ENCODE results near the gene TBK1.

TBK1 gene

DNA sequence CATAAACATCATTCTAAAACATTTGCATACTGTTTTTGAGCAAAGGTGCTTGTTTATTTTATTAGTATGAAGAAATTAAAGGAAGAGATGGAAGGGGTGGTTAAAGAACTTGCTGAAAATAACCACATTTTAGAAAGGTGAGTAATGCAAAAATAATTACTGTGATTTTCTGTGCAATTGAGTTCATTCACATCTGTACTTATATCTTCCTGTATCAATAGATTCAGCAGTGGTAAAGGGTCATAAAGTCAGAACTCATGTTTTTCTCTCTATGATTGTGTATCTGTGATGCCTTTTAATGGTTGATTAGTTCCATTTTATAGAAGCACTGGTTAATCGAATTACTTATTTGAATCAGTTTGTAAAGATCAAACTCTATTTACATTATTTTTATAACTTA, 46.0 kb downstream of the TBK1 start:
- DNase-seq = no peak

DNA sequence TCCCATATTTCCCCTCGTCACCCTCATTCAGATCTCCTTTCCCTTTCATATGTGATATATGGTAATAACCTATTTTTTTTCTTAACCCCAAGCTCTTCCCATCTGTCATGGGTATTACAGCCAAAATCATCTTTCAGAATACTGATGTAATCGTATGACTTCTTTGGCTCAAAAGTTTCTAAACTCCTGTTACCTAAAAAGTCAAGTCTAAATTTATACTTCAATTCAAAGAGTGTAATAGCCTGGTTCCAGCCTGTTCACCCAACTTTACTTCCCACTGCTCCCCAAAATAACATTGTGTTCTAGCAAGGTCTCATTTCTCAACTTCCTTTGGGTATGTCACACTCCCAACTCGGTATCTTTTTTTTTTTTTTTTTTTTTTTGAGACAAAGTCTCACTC, 48.5 kb downstream of the TBK1 start:
- no peak for DNase-seq

DNA sequence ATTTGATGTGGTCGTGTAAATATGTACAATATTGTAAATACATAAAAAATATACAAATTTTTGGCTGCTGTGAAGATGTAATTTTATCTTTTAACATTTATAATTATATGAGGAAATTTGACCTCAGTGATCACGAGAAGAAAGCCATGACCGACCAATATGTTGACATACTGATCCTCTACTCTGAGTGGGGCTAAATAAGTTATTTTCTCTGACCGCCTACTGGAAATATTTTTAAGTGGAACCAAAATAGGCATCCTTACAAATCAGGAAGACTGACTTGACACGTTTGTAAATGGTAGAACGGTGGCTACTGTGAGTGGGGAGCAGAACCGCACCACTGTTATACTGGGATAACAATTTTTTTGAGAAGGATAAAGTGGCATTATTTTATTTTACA, 49.6 kb downstream of the TBK1 start:
- DNase-seq = no peak

DNA sequence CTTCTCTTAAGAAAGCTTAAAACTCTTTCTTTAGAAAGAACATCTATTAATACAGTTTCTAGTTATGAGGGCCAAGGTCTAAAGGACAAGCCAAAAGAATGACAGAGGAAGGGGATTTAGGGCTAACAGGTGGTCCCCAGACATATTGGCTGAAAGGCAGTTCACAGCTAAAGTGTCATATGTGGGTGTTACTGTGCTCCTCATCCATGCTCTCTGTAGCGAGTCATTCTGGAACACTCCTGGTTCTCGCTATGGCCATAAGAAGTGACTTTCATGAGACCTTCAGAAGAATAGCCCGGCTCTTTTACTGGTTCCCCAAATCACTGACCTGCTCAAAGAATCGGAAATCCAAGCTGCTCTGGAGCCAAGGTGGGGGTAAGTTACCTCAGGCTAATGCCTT, 55.0 kb downstream of the TBK1 start:
- DNase-seq = no peak

DNA sequence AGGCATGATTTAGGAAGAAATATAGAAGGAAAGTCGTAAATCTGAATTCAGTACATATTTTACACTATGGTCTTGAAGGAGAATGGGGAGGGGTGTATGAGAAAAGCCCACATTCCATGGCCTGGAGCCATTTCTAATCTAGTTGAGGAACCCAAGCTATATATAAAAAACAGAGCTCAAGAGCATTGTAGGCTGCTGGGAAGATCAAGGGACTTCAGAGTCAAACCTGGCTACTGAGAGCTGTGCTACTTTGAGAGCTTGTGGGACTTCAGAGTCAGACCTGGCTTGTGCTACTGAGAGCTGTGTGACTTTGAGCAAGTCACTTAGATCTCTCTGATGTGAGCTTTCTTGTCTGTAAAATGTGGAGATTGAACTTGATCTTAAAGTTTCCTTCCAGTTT, 58.7 kb downstream of the TBK1 start:
- peak; percentile 21 for DNase-seq

DNA sequence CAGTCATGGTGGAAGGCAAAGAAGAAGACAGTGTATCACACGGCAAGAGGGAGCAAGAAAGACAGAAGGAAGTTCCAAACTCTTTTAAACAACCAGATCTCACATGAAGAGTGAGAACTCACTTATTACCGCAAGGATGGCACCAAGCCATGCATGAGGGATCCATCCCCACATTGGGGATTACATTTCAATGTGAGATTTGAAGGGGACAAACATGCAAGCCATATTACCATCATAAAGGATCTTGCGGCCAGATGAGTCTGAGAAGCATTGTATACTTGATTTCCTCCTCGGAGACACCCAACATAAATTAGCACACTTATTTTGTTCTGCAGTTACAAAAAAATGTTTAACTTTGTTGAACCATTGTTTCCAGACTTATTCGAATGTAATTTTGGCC, 66.5 kb downstream of the TBK1 start:
- DNase-seq = no peak

DNA sequence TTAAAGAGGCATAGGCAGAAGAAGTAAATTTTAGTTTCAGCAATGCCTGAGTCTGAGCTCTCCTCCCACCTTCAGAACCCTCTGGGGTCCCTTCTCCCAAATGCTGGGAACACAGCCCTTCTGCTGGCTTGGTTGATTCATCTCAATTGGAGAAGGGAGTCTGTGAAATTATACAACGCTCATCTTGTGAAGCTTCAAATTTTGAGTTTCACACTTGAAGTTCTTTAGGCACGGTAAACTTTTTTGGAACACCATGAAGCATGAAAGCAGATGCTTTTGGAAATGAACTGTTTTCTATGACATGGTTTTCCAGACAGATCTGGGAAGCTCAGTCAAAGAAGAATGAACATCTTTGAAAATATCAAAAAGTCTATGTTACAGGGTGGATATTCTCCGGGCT, 69.9 kb downstream of the TBK1 start:
- no peak for DNase-seq

DNA sequence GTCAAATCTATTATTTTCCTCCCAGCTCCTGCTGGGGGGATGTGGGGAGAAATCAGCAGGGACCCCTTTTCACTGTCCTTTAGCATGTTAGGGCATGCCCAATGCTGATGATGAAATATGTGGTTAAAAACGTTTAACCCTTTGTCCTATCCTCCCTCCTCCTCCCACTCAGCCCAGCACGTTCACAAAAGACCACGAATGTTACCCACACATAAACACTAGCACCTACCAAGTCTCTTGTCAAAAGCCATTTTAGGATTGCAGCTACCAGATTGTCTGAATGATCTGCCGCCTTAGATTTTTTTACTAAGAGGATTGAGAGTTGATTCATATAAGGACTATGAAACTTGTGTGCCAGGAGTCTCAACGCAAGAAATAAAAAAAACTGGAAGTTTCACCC, 70.4 kb downstream of the TBK1 start:
- peak; percentile 58 for DNase-seq

DNA sequence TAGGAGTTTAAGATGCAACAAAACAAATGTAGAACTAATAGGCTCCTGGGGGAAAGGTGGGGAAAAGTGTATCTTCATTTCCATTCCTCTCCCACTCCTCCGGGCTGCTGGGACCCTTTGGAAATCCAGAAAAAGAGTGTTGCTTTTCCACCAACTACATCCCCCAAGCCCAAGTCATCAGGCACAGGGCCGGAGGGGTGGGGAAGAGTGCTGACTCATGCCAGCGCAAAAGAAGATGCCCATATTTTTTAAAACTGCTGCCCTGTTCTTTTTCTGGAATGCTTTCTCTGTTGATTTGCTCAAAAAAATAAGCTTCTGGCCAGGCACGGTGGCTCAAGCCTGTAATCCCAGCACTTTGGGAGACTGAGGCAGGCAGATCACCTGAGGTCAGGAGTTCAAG, 70.9 kb downstream of the TBK1 start:
- peak; percentile 53 for DNase-seq

DNA sequence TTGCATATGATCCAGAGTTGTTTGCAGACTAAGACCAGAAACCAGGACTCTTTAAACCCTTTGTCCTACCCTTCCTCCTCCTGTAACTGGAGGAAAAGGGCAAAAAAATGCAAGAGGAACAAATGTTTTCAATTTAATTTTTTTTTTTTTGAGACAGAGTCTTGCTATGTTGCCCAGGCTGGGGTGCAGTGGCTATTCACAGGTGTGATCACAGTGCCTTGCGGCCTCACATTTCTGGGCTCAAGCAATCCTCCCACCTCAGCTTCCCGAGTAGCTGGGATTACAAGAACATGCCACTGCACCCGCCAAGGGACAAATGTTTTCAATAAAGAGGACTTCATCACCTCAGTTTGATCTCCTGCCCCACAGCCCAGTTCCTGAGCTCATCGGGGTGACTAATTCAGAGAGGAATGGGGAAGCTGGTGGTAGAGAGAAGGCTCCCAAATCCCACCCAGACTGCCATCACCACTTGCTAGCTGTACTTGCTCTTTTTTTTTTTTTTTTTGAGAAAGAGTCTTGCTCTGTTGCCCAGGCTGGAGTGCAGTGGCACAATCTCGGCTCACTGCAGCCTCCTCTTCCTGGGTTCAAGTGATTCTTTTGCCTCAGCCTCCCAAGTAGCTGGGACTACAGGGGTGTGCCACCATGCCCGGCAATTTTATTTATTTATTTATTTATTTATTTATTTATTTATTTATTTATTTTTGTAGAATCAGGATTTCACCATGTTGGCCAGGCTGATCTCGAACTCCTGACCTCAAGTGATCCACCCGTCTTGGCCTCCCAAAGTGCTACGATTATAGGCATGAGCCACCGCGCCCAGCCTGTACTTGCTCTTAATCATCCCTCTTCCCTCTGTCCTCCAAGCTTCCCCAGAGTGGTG, 71.9 kb downstream of the TBK1 start:
- peak; percentile 97 for DNase-seq

DNA sequence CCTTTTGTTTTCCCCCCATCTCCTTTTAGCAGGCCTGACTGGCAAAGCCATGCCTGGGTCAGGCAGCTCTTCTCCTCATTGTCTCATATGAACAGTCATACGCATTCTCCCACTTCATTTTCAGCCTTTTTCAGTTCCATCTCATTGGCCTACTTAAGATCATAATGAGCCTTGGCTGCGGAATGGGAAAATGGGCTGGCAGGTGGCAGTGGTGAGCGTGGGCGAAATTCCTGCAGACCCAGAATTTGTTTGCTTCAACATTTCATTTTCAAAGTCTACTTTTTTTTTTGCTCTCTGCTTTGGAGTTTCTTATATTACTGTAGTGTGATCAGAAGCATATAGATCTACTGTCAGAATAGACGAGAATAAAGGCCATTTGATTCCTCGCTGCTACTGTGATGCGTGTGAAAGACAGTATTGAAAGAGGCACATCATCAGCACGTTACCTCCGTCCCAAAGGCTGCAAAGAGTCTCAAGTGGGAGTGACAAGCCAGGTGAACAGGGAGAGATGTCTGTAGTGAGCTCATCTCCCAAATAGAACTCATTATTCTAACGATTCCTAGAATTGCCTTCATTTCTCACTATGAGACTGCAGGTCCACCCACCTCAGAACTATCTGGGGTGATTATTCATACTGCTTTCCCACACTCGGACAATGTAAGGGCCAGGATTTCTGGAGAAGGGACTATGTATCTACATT, 73.7 kb downstream of the TBK1 start:
- no peak for DNase-seq

DNA sequence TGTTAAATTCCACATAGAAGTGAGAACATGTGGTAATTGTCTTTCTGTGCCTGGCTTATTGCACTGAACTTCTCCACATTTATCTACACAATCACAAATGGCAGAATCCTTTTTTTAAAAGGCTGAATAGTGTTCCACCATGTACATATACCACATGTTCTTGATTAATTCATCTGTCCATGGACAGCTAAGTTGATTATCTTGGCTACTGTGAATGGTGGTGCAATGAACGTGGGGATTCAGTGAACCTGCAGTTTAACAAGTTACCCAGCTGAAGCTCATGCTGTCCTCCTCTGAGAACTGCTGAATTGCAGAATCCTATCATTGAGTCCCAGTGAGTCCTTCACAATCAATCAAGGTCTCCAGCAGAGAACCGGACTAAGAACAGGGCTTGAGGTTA, 74.9 kb downstream of the TBK1 start:
- peak; percentile 34 for DNase-seq

DNA sequence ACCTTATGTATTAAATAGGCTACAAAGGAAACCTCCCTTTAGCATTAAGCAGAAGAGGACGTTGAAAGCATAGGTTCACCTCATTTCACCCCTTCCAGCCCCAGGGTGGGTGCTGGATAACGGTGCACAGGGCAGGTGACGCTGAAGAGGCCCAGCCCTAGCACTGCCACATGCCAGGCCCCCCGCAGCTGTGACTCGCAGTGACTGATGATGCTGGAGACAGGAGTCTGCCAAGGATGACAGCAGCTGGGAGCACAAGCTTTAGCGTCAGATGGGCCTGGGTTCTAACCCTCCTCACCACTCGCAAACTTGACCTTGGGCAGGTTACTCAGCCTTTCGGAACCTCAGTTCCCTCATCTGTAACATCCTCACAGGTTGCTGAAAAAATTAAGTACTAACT, 76.7 kb downstream of the TBK1 start:
- no peak for DNase-seq

DNA sequence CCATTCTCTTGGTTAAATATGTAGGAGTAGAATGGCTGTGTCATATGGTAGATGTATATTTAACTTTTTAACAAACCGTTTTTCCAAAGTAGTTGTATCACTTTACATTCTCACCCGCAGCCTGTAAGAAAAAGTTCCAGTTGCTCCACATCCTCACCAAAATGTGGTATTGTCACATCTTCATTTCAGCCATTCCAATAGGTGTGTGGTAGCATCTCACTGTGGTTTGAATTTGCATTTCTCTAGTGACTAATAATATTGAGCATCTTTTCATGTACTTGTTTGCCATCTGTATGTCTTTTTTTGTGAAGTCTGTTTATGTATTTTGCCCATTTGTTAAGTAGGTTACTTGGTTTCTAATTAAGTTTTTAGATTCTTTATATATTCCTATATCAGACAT, 78.6 kb downstream of the TBK1 start:
- no peak for DNase-seq

DNA sequence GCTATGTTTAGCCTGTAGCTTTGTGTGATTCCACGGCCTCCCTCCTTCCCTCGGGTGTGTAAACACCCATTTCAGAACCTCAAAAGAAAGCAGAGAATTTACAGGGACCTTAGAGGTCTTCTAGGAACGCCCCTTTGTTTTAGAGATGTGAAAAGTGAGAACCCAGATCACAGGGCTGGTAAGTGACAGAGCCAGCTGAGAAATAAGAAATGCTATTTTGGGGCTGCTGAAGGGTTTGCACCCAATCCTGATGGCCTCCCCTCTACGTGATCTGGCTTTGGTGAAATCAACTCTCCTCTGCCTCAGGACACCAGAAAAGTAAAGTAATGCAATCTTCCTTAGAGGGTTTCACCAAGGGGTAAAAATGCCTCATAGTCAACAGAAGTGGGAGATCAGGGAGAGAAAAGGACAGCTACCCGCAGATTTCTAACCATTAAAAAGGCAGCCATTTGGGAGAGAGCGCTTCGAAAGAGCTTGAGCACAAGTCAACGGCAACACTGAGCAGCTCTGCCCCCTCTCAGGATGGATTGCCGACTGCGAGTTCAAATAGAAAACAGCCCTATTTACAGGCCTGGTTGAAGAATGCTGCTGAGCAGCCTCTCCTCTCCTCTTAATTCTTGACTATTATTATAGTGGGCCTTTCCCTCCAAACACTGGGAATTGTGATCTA, 79.9 kb downstream of the TBK1 start:
- DNase-seq = no peak

DNA sequence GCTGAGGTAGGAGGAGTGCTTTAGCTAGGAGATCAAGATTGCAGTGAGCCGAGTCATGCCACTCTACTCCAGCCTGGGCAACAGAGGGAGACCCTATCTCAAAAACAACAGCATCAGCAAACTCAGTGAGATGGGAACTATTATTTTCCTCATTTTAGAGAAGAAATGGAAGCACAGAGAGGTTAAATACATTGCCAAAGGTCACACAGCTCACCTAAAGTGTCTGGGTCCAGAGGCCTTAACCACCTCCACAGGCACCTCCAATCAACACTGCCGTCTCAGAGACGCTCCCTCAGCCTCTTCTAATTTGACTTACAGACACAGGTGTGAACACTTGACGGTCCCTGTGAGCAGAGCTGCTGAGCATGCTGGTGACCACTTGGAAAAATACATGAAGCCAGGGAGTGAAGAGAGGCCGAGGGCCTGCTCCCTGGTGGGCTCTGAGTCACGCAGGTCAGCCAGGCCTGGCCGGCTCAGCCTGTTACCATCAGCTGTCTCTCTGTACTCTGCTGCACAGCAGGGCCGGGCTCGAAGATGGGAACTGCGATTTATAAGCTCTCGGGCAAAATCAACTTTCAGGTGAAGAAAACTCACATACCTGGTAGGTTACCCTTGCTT, 80.9 kb downstream of the TBK1 start:
- no peak for DNase-seq

DNA sequence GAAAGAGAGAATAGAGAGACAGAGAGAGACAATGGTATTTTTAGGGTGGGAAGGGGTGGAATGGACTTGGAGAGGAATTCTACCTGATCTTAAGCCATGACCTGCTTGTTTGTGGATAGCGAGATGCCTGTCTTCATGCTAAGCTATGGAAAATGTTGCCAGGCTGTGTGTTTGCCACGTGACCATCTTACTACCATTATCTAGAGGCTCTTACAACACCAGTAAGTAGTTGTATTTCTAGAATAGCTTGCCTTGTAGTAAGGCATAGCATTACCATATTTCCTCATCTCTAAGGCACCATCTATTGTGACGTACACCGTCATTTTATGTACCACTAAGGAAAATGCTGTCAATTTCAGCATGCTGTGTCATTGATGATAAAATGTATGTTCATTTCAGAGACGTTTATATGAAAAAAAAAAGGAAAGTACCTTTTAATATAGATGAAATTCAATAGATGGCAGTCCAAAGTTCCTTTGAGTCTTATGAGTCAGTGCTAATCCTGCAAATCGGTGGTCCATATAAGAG, 82.8 kb downstream of the TBK1 start:
- DNase-seq = no peak

DNA sequence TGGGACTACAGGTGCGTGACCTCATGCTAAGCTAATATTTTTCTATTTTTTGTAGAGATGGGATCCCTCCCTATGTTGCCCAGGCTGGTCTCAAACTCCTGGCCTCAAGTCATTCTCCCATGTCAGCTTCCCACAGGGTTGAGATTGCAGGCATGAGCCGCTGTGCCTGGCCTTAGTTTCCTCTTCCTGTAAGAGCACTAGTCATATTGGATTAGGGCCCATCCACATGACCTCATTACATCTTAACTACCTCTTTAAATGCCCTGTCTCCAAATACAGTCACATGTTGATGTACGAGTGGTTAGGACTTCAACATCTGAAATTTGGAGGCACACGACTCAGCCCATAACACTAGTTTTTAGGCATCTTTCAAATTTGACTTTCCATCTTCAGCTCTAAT, 86.2 kb downstream of the TBK1 start:
- peak; percentile 19 for DNase-seq

DNA sequence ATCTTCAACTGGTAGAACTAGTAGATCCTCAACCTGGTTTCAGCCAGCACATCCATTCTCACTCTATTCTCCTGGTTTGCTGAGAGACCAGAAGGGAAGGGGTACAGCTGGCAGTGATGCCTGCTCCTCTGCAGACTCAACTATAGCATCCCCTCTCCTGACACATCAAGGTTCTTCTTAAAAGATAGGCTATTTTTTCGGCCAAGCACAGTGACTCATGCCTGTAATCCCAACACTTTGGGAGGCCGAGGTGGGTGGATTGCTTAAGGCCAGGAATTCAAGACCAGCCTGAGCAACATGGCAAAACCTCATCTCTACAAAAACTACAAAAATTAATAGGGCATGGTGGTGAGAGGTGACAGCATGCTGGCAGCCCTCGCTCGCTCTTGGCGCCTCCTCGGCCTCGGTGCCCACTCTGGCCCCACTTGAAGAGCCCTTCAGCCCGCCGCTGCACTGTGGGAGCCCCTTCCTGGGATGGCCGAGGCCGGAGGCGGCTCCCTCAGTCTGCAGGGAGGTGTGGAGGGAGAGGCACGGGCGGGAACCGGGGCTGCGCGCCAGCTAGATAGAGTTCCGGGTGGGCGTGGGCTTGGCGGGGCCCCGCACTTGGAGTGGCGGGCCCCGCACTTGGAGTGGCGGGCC, 90.6 kb downstream of the TBK1 start:
- DNase-seq = peak; percentile 31

DNA sequence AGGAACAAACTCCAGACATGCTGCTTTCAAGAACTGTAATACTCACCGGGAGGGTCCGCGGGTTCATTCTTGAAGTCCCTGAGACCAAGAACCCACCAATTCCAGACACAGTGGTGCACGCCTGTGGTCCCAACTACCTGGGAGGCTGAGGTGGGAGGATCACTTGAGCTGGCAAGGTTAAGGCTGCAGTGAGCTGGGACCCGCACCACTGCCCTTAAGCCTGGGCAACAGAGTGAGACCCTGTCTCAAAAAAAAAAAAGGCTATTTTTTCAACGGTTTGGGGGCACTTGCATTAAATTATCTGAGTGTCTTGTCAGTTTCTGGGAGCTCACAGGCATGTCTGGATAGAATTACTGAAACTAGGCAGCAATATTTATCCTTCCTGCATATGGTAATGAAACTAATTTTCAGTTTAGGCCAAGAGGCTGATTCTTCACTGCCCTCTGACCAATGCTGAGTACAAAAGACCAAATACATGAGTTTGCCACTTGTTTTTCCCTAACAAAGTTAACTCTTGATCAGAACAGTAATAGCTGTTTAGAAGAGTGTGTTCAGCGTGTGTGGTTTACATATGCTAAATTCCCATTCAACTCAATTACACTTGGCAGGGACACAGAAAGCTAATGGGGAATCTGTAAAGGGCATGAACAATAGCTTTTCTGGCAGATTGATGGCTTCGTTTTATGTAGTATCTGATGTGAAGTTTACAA, 92.6 kb downstream of the TBK1 start:
- peak; percentile 14 for DNase-seq

DNA sequence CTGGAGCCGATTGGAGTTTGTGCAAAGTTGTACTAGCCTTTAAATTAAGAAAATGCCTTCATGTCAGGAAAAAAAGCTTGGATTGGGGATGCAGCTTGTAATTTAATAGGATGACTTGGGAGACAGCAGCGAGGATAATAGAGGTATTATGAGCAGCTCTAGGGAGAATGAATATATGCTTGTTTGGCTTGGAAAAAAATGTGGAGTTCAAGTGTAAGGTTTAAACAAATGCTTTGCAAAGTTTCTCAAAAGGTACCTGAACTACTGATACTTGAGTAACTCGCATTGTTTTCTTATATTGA, 93.1 kb downstream of the TBK1 start:
- no peak for DNase-seq

DNA sequence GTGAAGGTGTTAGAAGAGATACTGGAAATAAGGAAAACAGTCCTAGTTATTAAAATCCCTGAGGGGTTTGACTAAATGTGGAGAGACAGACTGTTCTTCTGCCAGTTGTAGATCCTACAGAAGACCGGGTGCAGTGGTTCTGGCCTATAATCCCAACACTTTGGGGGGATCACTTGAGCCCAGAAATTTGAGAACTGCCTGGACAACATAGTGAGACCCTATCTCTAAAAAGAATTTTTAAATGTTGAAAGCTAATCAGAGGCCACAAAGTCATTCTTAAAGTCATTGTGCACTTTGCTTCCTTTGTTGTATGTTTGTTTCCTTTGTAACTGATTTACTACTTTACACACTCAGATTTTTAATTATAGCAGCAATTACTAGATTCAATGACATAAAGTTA, 97.2 kb downstream of the TBK1 start:
- no peak for DNase-seq
